Transverse colon (tissue), 4 donors: ENCODE data around the gene SNAPC1. TPM values are rescaled to one million over a fixed set of nuclear protein-coding genes. Genes with fewer than 3 reads are reported as not detected.

ENCODE experiments used
- DNase-seq: peaks from one replicate; pipeline ENCODE4 v3.0.0-alpha.2; 2019
- H3K27ac ChIP-seq, 4 donors: fragments of 200-600 bp; sonication (generic); 2 replicates each; pipeline ENCODE4 v1.5.1; 2016 to 2018; ENCODE audit warnings: inconsistent platforms in 4 of 4
- H3K27me3 ChIP-seq: fragments of 200-600 bp; sonication (generic); 2 replicates; pipeline ENCODE4 v1.5.1; 2017; ENCODE audit warnings: inconsistent platforms
- H3K36me3 ChIP-seq, 4 donors: fragments of 200-600 bp; sonication (generic); 2 replicates each; pipeline ENCODE4 v1.5.1; 2017 to 2019; ENCODE audit warnings: inconsistent platforms in 4 of 4
- H3K4me1 ChIP-seq, 4 donors: fragments of 200-600 bp; sonication (generic); 2 replicates each; pipeline ENCODE4 v1.5.1; 2017 to 2020; ENCODE audit warnings: inconsistent platforms in 4 of 4
- H3K4me3 ChIP-seq, 4 donors: fragments of 200-600 bp; sonication (generic); 1 replicate in 1 of 4; 2 replicates in 3 of 4; pipeline versions ENCODE4 v1.5.1 to v1.6.1; 2017 to 2019; ENCODE audit warnings: inconsistent platforms in 4 of 4
- H3K9me3 ChIP-seq, 2 donors: fragments of 200-600 bp; sonication (generic); 2 replicates each; pipeline ENCODE4 v1.5.1; 2017 to 2019; ENCODE audit warnings: inconsistent platforms in 2 of 2
- EP300 ChIP-seq: sonication (generic); formaldehyde crosslinking; IDR thresholded peaks from one replicate; pipeline ENCODE4 v1.6.1; 2017; ENCODE audit warnings: antibody characterized with exemption, low read depth
- POLR2A ChIP-seq: fragments of 450-650 bp; IDR thresholded peaks from one replicate; pipeline ENCODE4 v1.6.1; 2016; ENCODE audit warnings: antibody characterized with exemption, mild to moderate bottlenecking, moderate library complexity
- POLR2AphosphoS5 ChIP-seq, 3 donors: sonication (generic); formaldehyde crosslinking; IDR thresholded peaks; one replicate each; pipeline ENCODE4 v1.6.1; 2016; ENCODE audit warnings: antibody characterized with exemption in 3 of 3
- WGBS, 2 donors: methylation state at CpG; one replicate each; pipeline ENCODE4 v1.1.5; 2018; ENCODE audit warnings: low coverage in 1 of 2; 5-methylcytosine and 5-hydroxymethylcytosine counted together
- in situ Hi-C, 4 donors: fragments of 200-750 bp; cut with MboI; loops; one replicate each; pipeline versions ENCODE4 v1.15.0 to v1.15.1; 2017; ENCODE audit warnings: low sequenced_read_pairs in 3 of 4, low pct_ligation_motif_present in 1 of 4, low pct_unique_long_range_greater_than_20kb in 1 of 4
- intact Hi-C: fragments of 100-400 bp; cut with DNase I; formaldehyde crosslinking; loops from one replicate; pipeline ENCODE4 v1.15.1; 2023; ENCODE audit warnings: low total_unique reads
- total RNA-seq, 4 donors: library from RNA; depleted of rRNA; stranded (reverse); fragments of >200 nt; gene quantifications; one replicate each; pipeline ENCODE4 v1.1.0, GENCODE V29; 2016
- TF ChIP-seq, protein P1 (sequence below), 5 experiments: fragments of 200-600 bp in 3 of 5; fragments of 450-650 bp in 2 of 5; sonication (generic) in 3 of 5; IDR thresholded peaks; 1 replicate in 2 of 5; 2 replicates in 3 of 5; pipeline ENCODE4 v1.5.1; 2016 to 2017; ENCODE audit warnings: antibody characterized with exemption in 5 of 5, inconsistent platforms in 3 of 5, mild to moderate bottlenecking in 2 of 5, moderate library complexity in 1 of 5

The SNAPC1 gene
- total RNA-seq, 4 donors from 2014 or later = 0.20 to 5.1 (median 3.8) TPM; not detected in 1

DNA sequence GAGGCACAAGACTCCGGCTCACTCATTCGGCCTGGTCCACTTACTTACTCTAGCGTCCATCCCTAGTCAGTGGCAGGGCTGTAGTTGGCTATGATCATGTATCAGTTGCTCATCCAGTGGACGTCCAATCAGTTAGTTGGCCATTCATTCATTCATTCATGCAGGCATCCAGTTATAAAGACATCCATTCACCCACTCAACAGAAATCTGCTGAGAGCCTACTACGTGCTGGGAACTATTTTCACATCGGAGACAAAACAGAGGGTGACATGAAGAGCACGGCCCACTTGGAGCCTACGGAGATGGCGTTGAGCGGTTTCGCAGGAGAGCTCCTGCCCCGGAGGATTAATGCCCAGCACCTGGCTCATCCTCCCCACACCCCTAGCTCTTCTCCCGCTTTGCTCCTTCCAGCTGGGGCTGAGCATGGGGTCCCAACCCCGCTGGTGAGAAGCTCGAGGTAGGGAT, 49.7 kb downstream of the SNAPC1 start:
- no peak for DNase-seq
- no peaks in the 10 kb centered on the region for H3K9me3 ChIP-seq
- TF ChIP-seq EP300 (no peak), POLR2A (no peak), POLR2AphosphoS5 (IDR thresholded peaks at IDR 0.05) (no peak)
- TF ChIP-seq, protein P1, sequence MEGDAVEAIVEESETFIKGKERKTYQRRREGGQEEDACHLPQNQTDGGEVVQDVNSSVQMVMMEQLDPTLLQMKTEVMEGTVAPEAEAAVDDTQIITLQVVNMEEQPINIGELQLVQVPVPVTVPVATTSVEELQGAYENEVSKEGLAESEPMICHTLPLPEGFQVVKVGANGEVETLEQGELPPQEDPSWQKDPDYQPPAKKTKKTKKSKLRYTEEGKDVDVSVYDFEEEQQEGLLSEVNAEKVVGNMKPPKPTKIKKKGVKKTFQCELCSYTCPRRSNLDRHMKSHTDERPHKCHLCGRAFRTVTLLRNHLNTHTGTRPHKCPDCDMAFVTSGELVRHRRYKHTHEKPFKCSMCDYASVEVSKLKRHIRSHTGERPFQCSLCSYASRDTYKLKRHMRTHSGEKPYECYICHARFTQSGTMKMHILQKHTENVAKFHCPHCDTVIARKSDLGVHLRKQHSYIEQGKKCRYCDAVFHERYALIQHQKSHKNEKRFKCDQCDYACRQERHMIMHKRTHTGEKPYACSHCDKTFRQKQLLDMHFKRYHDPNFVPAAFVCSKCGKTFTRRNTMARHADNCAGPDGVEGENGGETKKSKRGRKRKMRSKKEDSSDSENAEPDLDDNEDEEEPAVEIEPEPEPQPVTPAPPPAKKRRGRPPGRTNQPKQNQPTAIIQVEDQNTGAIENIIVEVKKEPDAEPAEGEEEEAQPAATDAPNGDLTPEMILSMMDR (IDR thresholded peaks at IDR 0.05) = no peak
- peak overlapping the region in 1 of 4 donors; percentile 27 for H3K4me3 ChIP-seq
- no peaks in the 10 kb centered on the region for H3K36me3 ChIP-seq
- H3K4me1 ChIP-seq = peaks cover 0 to 6% (median 3%) of the 10 kb centered on the region in 4 donors
- WGBS, 2 donors = 80 to 83% methylated on average over 3 to 15 of the region's 15 CpGs
- in situ Hi-C loops = no loop called here
- H3K27me3 ChIP-seq = peaks cover 68% of the 10 kb centered on the region
- no peak overlapping the region for H3K27ac ChIP-seq
- intact Hi-C loops = no loop called here

- Histone ChIP-seq H3K27ac (no peak within 1 kb of the TSS), H3K36me3 (no peaks in the 10 kb centered on the region), H3K4me3 (peak within 1 kb of the TSS in 2 of 4 donors; percentile 23 to 48), H3K27me3 (peaks cover 68% of the 10 kb centered on the region), H3K4me1 (peaks cover 0 to 6% (median 3%) of the 10 kb centered on the region in 4 donors), H3K9me3 (no peaks in the 10 kb centered on the region)
- no peak for DNase-seq
- TF ChIP-seq POLR2A = no peak
- no peak for TF ChIP-seq EP300
- no peak for TF ChIP-seq POLR2AphosphoS5 (IDR thresholded peaks at IDR 0.05)
- TF ChIP-seq, protein P1 (IDR thresholded peaks at IDR 0.05) = no peak
- WGBS, 2 donors = 11 to 100% methylated on average over 1 to 23 of the region's 95 CpGs
- in situ Hi-C loops = no loop called here
- intact Hi-C loops = no loop called here
These were observed 50.3 kb downstream of the SNAPC1 start, which contains the start of gene SYT16 for GRCh38 chr14:61812347-61813095. TSS of gene SYT16 (plus strand) at chr14:61812703.

- H3K4me1 ChIP-seq = peaks cover 0 to 6% (median 3%) of the 10 kb centered on the region in 4 donors
- no peaks in the 10 kb centered on the region for H3K9me3 ChIP-seq
- DNase-seq = no peak
- intact Hi-C loops (no loop called here), in situ Hi-C loops (no loop called here)
- no peaks in the 10 kb centered on the region for H3K36me3 ChIP-seq
- H3K4me3 ChIP-seq = peak overlapping the region in 2 of 4 donors; percentile 23 to 48
- no peak for TF ChIP-seq POLR2A
- TF ChIP-seq, protein P1 (IDR thresholded peaks at IDR 0.05) = no peak
- no peak for TF ChIP-seq EP300
- no peak for TF ChIP-seq POLR2AphosphoS5 (IDR thresholded peaks at IDR 0.05)
- WGBS, 2 donors = 31 to 92% methylated on average over 2 to 19 of the region's 25 CpGs
- peaks cover 68% of the 10 kb centered on the region for H3K27me3 ChIP-seq
- H3K27ac ChIP-seq = no peak overlapping the region
These were observed 50.9 kb downstream of the SNAPC1 start for GRCh38 chr14:61813096-61813606.

GRCh38 chr14:61822458-61822857, 60.2 kb downstream of the SNAPC1 start:
- intact Hi-C loops (no loop called here), in situ Hi-C loops (no loop called here)
- Histone ChIP-seq H3K4me1 (no peaks in the 10 kb centered on the region), H3K4me3 (no peak overlapping the region), H3K27me3 (peaks cover 5% of the 10 kb centered on the region), H3K27ac (no peak overlapping the region), H3K36me3 (no peaks in the 10 kb centered on the region), H3K9me3 (no peaks in the 10 kb centered on the region)
- no peak for DNase-seq
- TF ChIP-seq, protein P1 (IDR thresholded peaks at IDR 0.05) = no peak
- TF ChIP-seq POLR2A = no peak
- no peak for TF ChIP-seq POLR2AphosphoS5 (IDR thresholded peaks at IDR 0.05)
- TF ChIP-seq EP300 = no peak
- WGBS, 2 donors = 87 to 100% methylated on average over 2 of the region's 2 CpGs
